BE2C (cell line): ENCODE results near the gene MEGF8. TPM values are rescaled to one million over a fixed set of nuclear protein-coding genes. Genes with fewer than 3 reads are reported as not detected.

Source experiments
- DNase-seq: peaks from one replicate; pipeline ENCODE4 v3.0.0-alpha.2; 2020
- H3K27me3 ChIP-seq: fragments of 250-450 bp; sonication (Bioruptor Pico); 2 replicates; pipeline ENCODE4 v1.5.1; 2020; ENCODE audit warnings: mild to moderate bottlenecking
- H3K36me3 ChIP-seq: fragments of 250-450 bp; sonication (Bioruptor Pico); 2 replicates; pipeline ENCODE4 v1.5.1; 2020; ENCODE audit warnings: mild to moderate bottlenecking
- H3K4me1 ChIP-seq: fragments of 250-450 bp; sonication (Bioruptor Pico); 2 replicates; pipeline ENCODE4 v1.5.1; 2020
- H3K4me3 ChIP-seq: 2 replicates; pipeline ENCODE4 v1.5.1; 2011; ENCODE audit warnings: low read depth, low read length
- H3K9me3 ChIP-seq: fragments of 250-450 bp; sonication (Bioruptor Pico); 2 replicates; pipeline ENCODE4 v1.5.1; 2020
- CTCF ChIP-seq: IDR thresholded peaks from 2 replicates; pipeline ENCODE4 v1.5.1; 2012; ENCODE audit warnings: mild to moderate bottlenecking, low read depth, low read length
- polyA plus RNA-seq: library from polyadenylated mRNA; unstranded; fragments of >200 nt; gene quantifications from one replicate; pipeline ENCODE4 v1.2.1, GENCODE V29; 2012; ENCODE audit warnings: low read depth, missing spikeins; ENCODE audit not compliant: insufficient read length, insufficient read depth

The MEGF8 gene
- 17.6 TPM for polyA plus RNA-seq

GRCh38 chr19:42325308-42325895 lies at the start of gene MEGF8:
Gene MEGF8 (plus strand): TSS chr19:42325635. CDS start chr19:42326244, 609 bp downstream.
- TF ChIP-seq CTCF, result peak; percentile 97
- no peaks in the 10 kb centered on the region for H3K36me3 ChIP-seq
- peak within 1 kb of the TSS; percentile 97 for H3K4me3 ChIP-seq
- peak; percentile 98 for DNase-seq
- no peaks in the 10 kb centered on the region; the same call in 1 of the 2 replicates for H3K4me1 ChIP-seq
- no peaks in the 10 kb centered on the region for H3K9me3 ChIP-seq
- H3K27me3 ChIP-seq, result no peaks in the 10 kb centered on the region

GRCh38 chr19:42276284-42276683 lies 49.2 kb upstream of the MEGF8 start:
- no peak for TF ChIP-seq CTCF
- no peaks in the 10 kb centered on the region for H3K9me3 ChIP-seq
- H3K4me3 ChIP-seq, result no peak overlapping the region
- peaks cover 43% of the 10 kb centered on the region for H3K36me3 ChIP-seq
- H3K27me3 ChIP-seq, result no peaks in the 10 kb centered on the region
- peaks cover 23% of the 10 kb centered on the region for H3K4me1 ChIP-seq
- no peak for DNase-seq

- H3K9me3 ChIP-seq, result no peaks in the 10 kb centered on the region
- peaks cover 40% of the 10 kb centered on the region for H3K36me3 ChIP-seq
- H3K27me3 ChIP-seq, result no peaks in the 10 kb centered on the region
- no peak for TF ChIP-seq CTCF
- no peak overlapping the region for H3K4me3 ChIP-seq
- DNase-seq, result no peak
- H3K4me1 ChIP-seq, result peaks cover 28% of the 10 kb centered on the region
Observed at GRCh38 chr19:42276821-42277220, 48.6 kb upstream of the MEGF8 start.

GRCh38 chr19:42277821-42278451 lies 47.5 kb upstream of the MEGF8 start:
- Histone ChIP-seq H3K4me3 (no peak overlapping the region), H3K27me3 (no peaks in the 10 kb centered on the region), H3K9me3 (no peaks in the 10 kb centered on the region), H3K36me3 (peaks cover 29% of the 10 kb centered on the region), H3K4me1 (peaks cover 37% of the 10 kb centered on the region)
- DNase-seq, result peak; percentile 67
- TF ChIP-seq CTCF, result no peak

GRCh38 chr19:42278452-42279154 lies 46.8 kb upstream of the MEGF8 start:
- Histone ChIP-seq H3K4me1 (peaks cover 42% of the 10 kb centered on the region), H3K4me3 (no peak overlapping the region)
- no peak for TF ChIP-seq CTCF

More at GRCh38 chr19:42278452-42279154, 46.8 kb upstream of the MEGF8 start:
- H3K9me3 ChIP-seq, result no peaks in the 10 kb centered on the region
- DNase-seq, result no peak
- H3K36me3 ChIP-seq, result peaks cover 22% of the 10 kb centered on the region
- H3K27me3 ChIP-seq, result no peaks in the 10 kb centered on the region
